Measurements from ENCODE around the gene CLDN34. TPM values are rescaled to one million over a fixed set of nuclear protein-coding genes. Genes with fewer than 3 reads are reported as not detected.

The CLDN34 gene
- total and polyA plus RNA-seq, 2 of the 13 experiments (the other 11 are each of a cell fraction or from before 2014, with no cell fraction given), result not detected

- TF ChIP-seq, protein P1, sequence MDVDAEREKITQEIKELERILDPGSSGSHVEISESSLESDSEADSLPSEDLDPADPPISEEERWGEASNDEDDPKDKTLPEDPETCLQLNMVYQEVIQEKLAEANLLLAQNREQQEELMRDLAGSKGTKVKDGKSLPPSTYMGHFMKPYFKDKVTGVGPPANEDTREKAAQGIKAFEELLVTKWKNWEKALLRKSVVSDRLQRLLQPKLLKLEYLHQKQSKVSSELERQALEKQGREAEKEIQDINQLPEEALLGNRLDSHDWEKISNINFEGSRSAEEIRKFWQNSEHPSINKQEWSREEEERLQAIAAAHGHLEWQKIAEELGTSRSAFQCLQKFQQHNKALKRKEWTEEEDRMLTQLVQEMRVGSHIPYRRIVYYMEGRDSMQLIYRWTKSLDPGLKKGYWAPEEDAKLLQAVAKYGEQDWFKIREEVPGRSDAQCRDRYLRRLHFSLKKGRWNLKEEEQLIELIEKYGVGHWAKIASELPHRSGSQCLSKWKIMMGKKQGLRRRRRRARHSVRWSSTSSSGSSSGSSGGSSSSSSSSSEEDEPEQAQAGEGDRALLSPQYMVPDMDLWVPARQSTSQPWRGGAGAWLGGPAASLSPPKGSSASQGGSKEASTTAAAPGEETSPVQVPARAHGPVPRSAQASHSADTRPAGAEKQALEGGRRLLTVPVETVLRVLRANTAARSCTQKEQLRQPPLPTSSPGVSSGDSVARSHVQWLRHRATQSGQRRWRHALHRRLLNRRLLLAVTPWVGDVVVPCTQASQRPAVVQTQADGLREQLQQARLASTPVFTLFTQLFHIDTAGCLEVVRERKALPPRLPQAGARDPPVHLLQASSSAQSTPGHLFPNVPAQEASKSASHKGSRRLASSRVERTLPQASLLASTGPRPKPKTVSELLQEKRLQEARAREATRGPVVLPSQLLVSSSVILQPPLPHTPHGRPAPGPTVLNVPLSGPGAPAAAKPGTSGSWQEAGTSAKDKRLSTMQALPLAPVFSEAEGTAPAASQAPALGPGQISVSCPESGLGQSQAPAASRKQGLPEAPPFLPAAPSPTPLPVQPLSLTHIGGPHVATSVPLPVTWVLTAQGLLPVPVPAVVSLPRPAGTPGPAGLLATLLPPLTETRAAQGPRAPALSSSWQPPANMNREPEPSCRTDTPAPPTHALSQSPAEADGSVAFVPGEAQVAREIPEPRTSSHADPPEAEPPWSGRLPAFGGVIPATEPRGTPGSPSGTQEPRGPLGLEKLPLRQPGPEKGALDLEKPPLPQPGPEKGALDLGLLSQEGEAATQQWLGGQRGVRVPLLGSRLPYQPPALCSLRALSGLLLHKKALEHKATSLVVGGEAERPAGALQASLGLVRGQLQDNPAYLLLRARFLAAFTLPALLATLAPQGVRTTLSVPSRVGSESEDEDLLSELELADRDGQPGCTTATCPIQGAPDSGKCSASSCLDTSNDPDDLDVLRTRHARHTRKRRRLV (CRISPR knock-in tag; IDR thresholded peaks at IDR 0.05), result no peak
- TF ChIP-seq NFE2 (CRISPR knock-in tag; IDR thresholded peaks at IDR 0.05) (no peak), ZNF580 (CRISPR knock-in tag; IDR thresholded peaks at IDR 0.05; ENCODE audit: borderline replicate concordance, low read depth) (no peak), ZNF263 (CRISPR knock-in tag; IDR thresholded peaks at IDR 0.05) (no peak), BORCS8-MEF2B (CRISPR knock-in tag; IDR thresholded peaks at IDR 0.05) (no peak), CENPBD1 (CRISPR knock-in tag; IDR thresholded peaks at IDR 0.05; ENCODE audit: borderline replicate concordance, low read depth) (no peak), SMC3 (IDR thresholded peaks at IDR 0.05; ENCODE audit: low read length) (peak; percentile 68)
Measured at GRCh38 chrX:9988762-9989161, 21.6 kb downstream of the CLDN34 start (continued).

- intact Hi-C loops (cut with micrococcal nuclease; ENCODE audit: unreplicated experiment), result no loop called here
- TF ChIP-seq, protein P2, sequence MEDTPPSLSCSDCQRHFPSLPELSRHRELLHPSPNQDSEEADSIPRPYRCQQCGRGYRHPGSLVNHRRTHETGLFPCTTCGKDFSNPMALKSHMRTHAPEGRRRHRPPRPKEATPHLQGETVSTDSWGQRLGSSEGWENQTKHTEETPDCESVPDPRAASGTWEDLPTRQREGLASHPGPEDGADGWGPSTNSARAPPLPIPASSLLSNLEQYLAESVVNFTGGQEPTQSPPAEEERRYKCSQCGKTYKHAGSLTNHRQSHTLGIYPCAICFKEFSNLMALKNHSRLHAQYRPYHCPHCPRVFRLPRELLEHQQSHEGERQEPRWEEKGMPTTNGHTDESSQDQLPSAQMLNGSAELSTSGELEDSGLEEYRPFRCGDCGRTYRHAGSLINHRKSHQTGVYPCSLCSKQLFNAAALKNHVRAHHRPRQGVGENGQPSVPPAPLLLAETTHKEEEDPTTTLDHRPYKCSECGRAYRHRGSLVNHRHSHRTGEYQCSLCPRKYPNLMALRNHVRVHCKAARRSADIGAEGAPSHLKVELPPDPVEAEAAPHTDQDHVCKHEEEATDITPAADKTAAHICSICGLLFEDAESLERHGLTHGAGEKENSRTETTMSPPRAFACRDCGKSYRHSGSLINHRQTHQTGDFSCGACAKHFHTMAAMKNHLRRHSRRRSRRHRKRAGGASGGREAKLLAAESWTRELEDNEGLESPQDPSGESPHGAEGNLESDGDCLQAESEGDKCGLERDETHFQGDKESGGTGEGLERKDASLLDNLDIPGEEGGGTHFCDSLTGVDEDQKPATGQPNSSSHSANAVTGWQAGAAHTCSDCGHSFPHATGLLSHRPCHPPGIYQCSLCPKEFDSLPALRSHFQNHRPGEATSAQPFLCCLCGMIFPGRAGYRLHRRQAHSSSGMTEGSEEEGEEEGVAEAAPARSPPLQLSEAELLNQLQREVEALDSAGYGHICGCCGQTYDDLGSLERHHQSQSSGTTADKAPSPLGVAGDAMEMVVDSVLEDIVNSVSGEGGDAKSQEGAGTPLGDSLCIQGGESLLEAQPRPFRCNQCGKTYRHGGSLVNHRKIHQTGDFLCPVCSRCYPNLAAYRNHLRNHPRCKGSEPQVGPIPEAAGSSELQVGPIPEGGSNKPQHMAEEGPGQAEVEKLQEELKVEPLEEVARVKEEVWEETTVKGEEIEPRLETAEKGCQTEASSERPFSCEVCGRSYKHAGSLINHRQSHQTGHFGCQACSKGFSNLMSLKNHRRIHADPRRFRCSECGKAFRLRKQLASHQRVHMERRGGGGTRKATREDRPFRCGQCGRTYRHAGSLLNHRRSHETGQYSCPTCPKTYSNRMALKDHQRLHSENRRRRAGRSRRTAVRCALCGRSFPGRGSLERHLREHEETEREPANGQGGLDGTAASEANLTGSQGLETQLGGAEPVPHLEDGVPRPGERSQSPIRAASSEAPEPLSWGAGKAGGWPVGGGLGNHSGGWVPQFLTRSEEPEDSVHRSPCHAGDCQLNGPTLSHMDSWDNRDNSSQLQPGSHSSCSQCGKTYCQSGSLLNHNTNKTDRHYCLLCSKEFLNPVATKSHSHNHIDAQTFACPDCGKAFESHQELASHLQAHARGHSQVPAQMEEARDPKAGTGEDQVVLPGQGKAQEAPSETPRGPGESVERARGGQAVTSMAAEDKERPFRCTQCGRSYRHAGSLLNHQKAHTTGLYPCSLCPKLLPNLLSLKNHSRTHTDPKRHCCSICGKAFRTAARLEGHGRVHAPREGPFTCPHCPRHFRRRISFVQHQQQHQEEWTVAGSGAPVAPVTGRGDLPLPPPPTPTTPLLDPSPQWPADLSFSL (CRISPR knock-in tag; IDR thresholded peaks at IDR 0.05), result no peak
- no peak for TF ChIP-seq ZNF782 (CRISPR knock-in tag; IDR thresholded peaks at IDR 0.05; ENCODE audit: borderline replicate concordance)
Measured at GRCh38 chrX:9992061-9992460, 24.9 kb downstream of the CLDN34 start.

More at GRCh38 chrX:9992061-9992460, 24.9 kb downstream of the CLDN34 start:
- Histone ChIP-seq H2AFZ (ENCODE audit: low read length) (no peak overlapping the region), H3K4me2 (ENCODE audit: low read depth, low read length) (no peak overlapping the region), H3K27ac (ENCODE audit: extremely low read length, insufficient read depth, low read length) (no peak overlapping the region), H3K27me3 (ENCODE audit: control insufficient read depth in 1 of 2, insufficient read depth in 2 of 2, low read length in 2 of 2) (no peaks in the 10 kb centered on the region), H3K4me1 (ENCODE audit: insufficient read depth, low read length) (peaks cover 2% of the 10 kb centered on the region; the same call in 1 of the 2 replicates), H3K79me2 (ENCODE audit: insufficient read depth, low read length) (no peaks in the 10 kb centered on the region), H3K9me3 (ENCODE audit: low read length) (no peaks in the 10 kb centered on the region), H3K9ac (ENCODE audit: insufficient read depth, low read depth, low read length) (no peak overlapping the region), H3K36me3 (replicated peaks in 1 of 2; ENCODE audit: control insufficient read depth in 1 of 2, insufficient read depth in 2 of 2, low read length in 2 of 2) (no peaks in the 10 kb centered on the region), H4K20me1 (ENCODE audit: insufficient read depth, low read length) (no peaks in the 10 kb centered on the region), H3K4me3 (replicated peaks in 1 of 3; ENCODE audit: insufficient read depth in 1 of 3, low read depth in 2 of 3, low read length in 3 of 3) (no peak overlapping the region)
- no TSS peak for BruUV-seq (replicated peaks)
- ChIA-PET POLR2A (no interaction called here), CTCF (ENCODE audit: low intra/inter-chr PET ratio, low total read pairs) (interaction anchor here (9.0 kb wide), 1 partner anchor 125 kb away, joined by 696 read pairs; no protein-coding TSS in a partner anchor)
- ATAC-seq, result no peak
- in situ Hi-C loops (cut with HindIII; ENCODE audit: extremely low pct_ligation_motif_present, low pct_unique_long_range_greater_than_20kb), result loop anchor here (10.0 kb wide), 1 partner anchor 107 kb away; no protein-coding TSS in a partner anchor
- 96% methylated on average over 12 of the region's 28 CpGs for WGBS (ENCODE audit: low lambda C conversion rate)
- no peak for DNase-seq (ENCODE audit: low spot score)
- no peak for FAIRE-seq
